HG02798 (cell line): Measurements from ENCODE around the gene ICA1L.
"Not testable (repeated sequence)": the region's sequence is repeated elsewhere in the genome, so short reads cannot be mapped to it uniquely, and the experiment has no call there.

Experiments used
- ATAC-seq: cut with Tn5 transposase; IDR thresholded peaks from one replicate; pipeline ENCODE4 v1.9.1; 2021; ENCODE audit warnings: mild to moderate bottlenecking; ENCODE audit not compliant: unreplicated experiment, poor library complexity

The ICA1L gene

GRCh38 chr2:202871300-202872141 lies at the start of gene ICA1L:
ICA1L (minus strand) TSS chr2:202871766; CDS start chr2:202829009, 42,757 bp downstream.
- peak; percentile 69 for ATAC-seq

GRCh38 chr2:202918860-202919259 lies 47.3 kb upstream of the ICA1L start:
- ATAC-seq, result no peak

GRCh38 chr2:202912342-202913201 lies 41.0 kb upstream of the ICA1L start:
- ATAC-seq, result peak; percentile 66

- peak; percentile 85 for ATAC-seq
Observed at GRCh38 chr2:202911512-202912341, 40.2 kb upstream of the ICA1L start, which contains the start of the genes CARF and WDR12. CARF (plus strand) TSS chr2:202912275; CDS start chr2:202941903, 29,628 bp downstream. WDR12 (minus strand) TSS chr2:202911673; CDS start chr2:202911476, 197 bp downstream.

- ATAC-seq, result peak; percentile 11
Observed at GRCh38 chr2:202911203-202911511, 39.6 kb upstream of the ICA1L start.

- no peak for ATAC-seq
Observed at GRCh38 chr2:202910698-202911097, 39.1 kb upstream of the ICA1L start.

- not testable (repeated sequence) for ATAC-seq
Observed at GRCh38 chr2:202910250-202910649, 38.7 kb upstream of the ICA1L start.

GRCh38 chr2:202909394-202910192 lies 38.0 kb upstream of the ICA1L start:
- ATAC-seq, result no peak

- ATAC-seq, result no peak
Observed at GRCh38 chr2:202908186-202908585, 36.6 kb upstream of the ICA1L start.

- not testable (repeated sequence) for ATAC-seq
Observed at GRCh38 chr2:202905507-202905906, 33.9 kb upstream of the ICA1L start.

GRCh38 chr2:202885190-202885589 lies 13.6 kb upstream of the ICA1L start:
- no peak for ATAC-seq

- no peak for ATAC-seq
Observed at GRCh38 chr2:202883987-202884675, 12.6 kb upstream of the ICA1L start.

- no peak for ATAC-seq
Observed at GRCh38 chr2:202881570-202881969, 10.0 kb upstream of the ICA1L start.

GRCh38 chr2:202877699-202878098 lies 6.1 kb upstream of the ICA1L start:
- no peak for ATAC-seq

- ATAC-seq, result peak; percentile 82
Observed at GRCh38 chr2:202870431-202871299, 901 bp downstream of the ICA1L start.

GRCh38 chr2:202861987-202862386 lies 9.6 kb downstream of the ICA1L start:
- no peak for ATAC-seq

GRCh38 chr2:202858601-202859000 lies 13.0 kb downstream of the ICA1L start:
- no peak for ATAC-seq

- ATAC-seq, result not testable (repeated sequence)
Observed at GRCh38 chr2:202849343-202849742, 22.2 kb downstream of the ICA1L start.
